Natural killer cell (primary cell): Measurements from ENCODE around the gene MIF. TPM values are rescaled to one million over a fixed set of nuclear protein-coding genes. Genes with fewer than 3 reads are reported as not detected.
"Not testable (repeated sequence)": the region's sequence is repeated elsewhere in the genome, so short reads cannot be mapped to it uniquely, and the experiment has no call there.

Source experiments
- ATAC-seq, 3 donors: fragments of 150-1000 bp in 2 of 3; fragments of 200-7000 bp in 1 of 3; cut with Tn5 transposase; 1 replicate in 1 of 3; 2 replicates in 2 of 3; pipeline ENCODE4 v1.10.0; 2021; ENCODE audit warnings: mild to moderate bottlenecking in 2 of 3, moderate library complexity in 2 of 3
- DNase-seq, 2 donors: peaks; one replicate each; pipeline versions ENCODE4 v3.0.0 to v3.0.0-alpha.2; 2013 to 2021; ENCODE audit warnings: mixed read lengths in 1 of 2
- H3K27ac ChIP-seq: one replicate; pipeline ENCODE4 v1.5.1; 2013; ENCODE audit warnings: mild to moderate bottlenecking, low read length
- H3K27me3 ChIP-seq: one replicate; pipeline ENCODE4 v1.6.1; 2013; ENCODE audit warnings: low read length; ENCODE audit not compliant: control insufficient read depth, insufficient read depth
- H3K36me3 ChIP-seq: one replicate; pipeline ENCODE4 v1.6.1; 2013; ENCODE audit warnings: low read length; ENCODE audit not compliant: control insufficient read depth, insufficient read depth
- H3K4me1 ChIP-seq: one replicate; pipeline ENCODE4 v1.6.1; 2013; ENCODE audit warnings: low read length; ENCODE audit not compliant: control insufficient read depth, insufficient read depth
- H3K4me3 ChIP-seq: one replicate; pipeline ENCODE4 v1.5.1; 2013; ENCODE audit warnings: low read length
- H3K9me3 ChIP-seq: one replicate; pipeline ENCODE4 v1.6.1; 2013; ENCODE audit warnings: low read length; ENCODE audit not compliant: control insufficient read depth, insufficient read depth
- H3K27ac Mint-ChIP-seq, 2 donors: one replicate each; pipeline ENCODE4 v1.8.0; 2022; ENCODE audit warnings: mild to moderate bottlenecking in 2 of 2, mixed read lengths in 2 of 2, moderate library complexity in 1 of 2
- H3K27me3 Mint-ChIP-seq, 2 donors: one replicate each; pipeline ENCODE4 v1.8.0; 2022; ENCODE audit warnings: low read depth in 2 of 2, mixed read lengths in 2 of 2
- H3K36me3 Mint-ChIP-seq: one replicate; pipeline ENCODE4 v1.8.0; 2022; ENCODE audit warnings: mixed read lengths
- H3K4me1 Mint-ChIP-seq, 2 donors: one replicate each; pipeline ENCODE4 v1.8.0; 2022; ENCODE audit warnings: mixed read lengths in 2 of 2
- H3K4me3 Mint-ChIP-seq: one replicate; pipeline ENCODE4 v1.8.0; 2022; ENCODE audit warnings: mild to moderate bottlenecking, moderate library complexity, mixed read lengths
- H3K9me3 Mint-ChIP-seq, 2 donors: one replicate each; pipeline ENCODE4 v1.8.0; 2022; ENCODE audit warnings: mixed read lengths in 2 of 2
- WGBS: methylation state at CpG from one replicate; pipeline ENCODE4 v1.1.7; 2013; ENCODE audit warnings: missing lambda C conversion rate; ENCODE audit not compliant: insufficient coverage; 5-methylcytosine and 5-hydroxymethylcytosine counted together
- intact Hi-C: fragments of 100-400 bp; cut with micrococcal nuclease; formaldehyde crosslinking; loops from one replicate; pipeline ENCODE4 v1.14.2; 2022
- total RNA-seq, 4 donors: library from RNA; stranded (reverse); fragments of 120-200 nt in 1 of 4; gene quantifications; one replicate each; pipeline versions ENCODE4 v1.2.3 to v1.2.4, GENCODE V29; 2013 to 2022
- TF ChIP-seq, protein P1 (sequence below): fragments of 200-600 bp; IDR thresholded peaks from one replicate; pipeline ENCODE4 v1.8.0; 2022; ENCODE audit warnings: antibody characterized with exemption

MIF gene
- total RNA-seq, 3 donors from 2014 or later (not counting 1 experiment from before 2014, with no cell fraction given): 115 to 182 (median 133) TPM

DNA sequence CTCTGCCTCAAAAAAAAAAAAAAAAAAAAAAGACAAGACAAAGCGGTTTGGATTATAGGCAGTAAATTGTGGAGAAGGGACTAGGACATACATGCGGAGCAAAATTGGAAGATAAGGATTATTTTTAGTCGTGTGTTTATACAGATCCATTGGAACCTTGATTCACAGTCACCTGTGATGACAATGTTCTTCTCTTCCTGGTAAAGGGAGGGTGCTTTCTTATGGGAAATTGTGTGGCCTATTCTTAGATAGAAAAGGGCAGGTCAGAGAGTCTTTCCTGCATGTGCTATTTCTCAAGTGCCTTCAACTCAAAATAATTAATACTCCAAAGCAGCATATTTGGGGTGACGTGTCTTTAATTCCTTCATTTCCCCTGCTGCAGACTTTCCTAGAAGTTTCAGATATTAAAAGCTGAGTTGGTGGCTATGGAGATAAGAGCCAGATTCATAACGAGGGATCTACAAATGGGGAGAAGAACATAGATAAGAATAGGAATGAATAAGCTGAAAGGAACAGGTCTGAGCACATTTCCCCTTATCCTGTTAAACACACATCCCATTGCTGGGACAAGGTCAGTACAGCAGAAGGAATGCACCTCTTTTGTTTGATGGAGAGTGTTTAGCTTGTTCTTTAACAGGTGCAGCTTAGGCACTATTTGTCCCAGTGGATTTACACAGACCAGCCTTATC, 44.3 kb downstream of the MIF start:
- no peaks in the 10 kb centered on the region for H3K4me1 Mint-ChIP-seq
- Histone ChIP-seq H3K27ac (no peak overlapping the region), H3K4me1 (no peaks in the 10 kb centered on the region), H3K36me3 (no peaks in the 10 kb centered on the region), H3K4me3 (no peak overlapping the region), H3K27me3 (no peaks in the 10 kb centered on the region), H3K9me3 (no peaks in the 10 kb centered on the region)
- no peaks in the 10 kb centered on the region for H3K9me3 Mint-ChIP-seq
- H3K36me3 Mint-ChIP-seq: no peaks in the 10 kb centered on the region
- H3K27ac Mint-ChIP-seq: no peak overlapping the region
- intact Hi-C loops: no loop called here
- peak in 1 of 3 donors; percentile 38 for ATAC-seq
- no peak overlapping the region for H3K4me3 Mint-ChIP-seq
- H3K27me3 Mint-ChIP-seq: no peaks in the 10 kb centered on the region
- DNase-seq: peak in 1 of 2 donors; percentile 0
- 84% methylated on average over 5 of the region's 5 CpGs for WGBS
- TF ChIP-seq, protein P1, sequence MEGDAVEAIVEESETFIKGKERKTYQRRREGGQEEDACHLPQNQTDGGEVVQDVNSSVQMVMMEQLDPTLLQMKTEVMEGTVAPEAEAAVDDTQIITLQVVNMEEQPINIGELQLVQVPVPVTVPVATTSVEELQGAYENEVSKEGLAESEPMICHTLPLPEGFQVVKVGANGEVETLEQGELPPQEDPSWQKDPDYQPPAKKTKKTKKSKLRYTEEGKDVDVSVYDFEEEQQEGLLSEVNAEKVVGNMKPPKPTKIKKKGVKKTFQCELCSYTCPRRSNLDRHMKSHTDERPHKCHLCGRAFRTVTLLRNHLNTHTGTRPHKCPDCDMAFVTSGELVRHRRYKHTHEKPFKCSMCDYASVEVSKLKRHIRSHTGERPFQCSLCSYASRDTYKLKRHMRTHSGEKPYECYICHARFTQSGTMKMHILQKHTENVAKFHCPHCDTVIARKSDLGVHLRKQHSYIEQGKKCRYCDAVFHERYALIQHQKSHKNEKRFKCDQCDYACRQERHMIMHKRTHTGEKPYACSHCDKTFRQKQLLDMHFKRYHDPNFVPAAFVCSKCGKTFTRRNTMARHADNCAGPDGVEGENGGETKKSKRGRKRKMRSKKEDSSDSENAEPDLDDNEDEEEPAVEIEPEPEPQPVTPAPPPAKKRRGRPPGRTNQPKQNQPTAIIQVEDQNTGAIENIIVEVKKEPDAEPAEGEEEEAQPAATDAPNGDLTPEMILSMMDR: no peak

DNA sequence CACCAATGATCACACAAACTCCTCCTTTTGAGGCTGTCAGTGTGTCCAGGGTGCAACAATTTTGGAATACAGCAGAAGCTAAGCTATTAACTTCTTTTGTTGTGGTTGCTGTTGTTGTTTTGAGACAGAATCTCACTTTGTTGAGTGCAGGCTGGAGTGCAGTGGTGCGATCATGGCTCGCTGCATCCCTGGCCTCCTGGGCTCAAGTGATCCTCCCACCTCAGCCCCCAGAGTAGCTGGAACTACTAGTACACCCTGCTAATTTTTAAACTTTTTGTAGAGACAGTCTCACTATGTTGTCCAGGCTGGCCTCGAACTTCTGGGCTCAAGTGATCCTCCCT, 44.8 kb downstream of the MIF start:
- H3K27me3 ChIP-seq: no peaks in the 10 kb centered on the region
- ATAC-seq: peak in 1 of 3 donors; percentile 18
- Mint-ChIP-seq H3K27ac (no peak overlapping the region), H3K4me1 (no peaks in the 10 kb centered on the region), H3K27me3 (no peaks in the 10 kb centered on the region), H3K4me3 (no peak overlapping the region), H3K9me3 (no peaks in the 10 kb centered on the region), H3K36me3 (no peaks in the 10 kb centered on the region)
- no peaks in the 10 kb centered on the region for H3K36me3 ChIP-seq
- TF ChIP-seq, protein P1: no peak
- intact Hi-C loops: no loop called here
- no peak overlapping the region for H3K4me3 ChIP-seq
- 76% methylated on average over 3 of the region's 3 CpGs for WGBS
- H3K9me3 ChIP-seq: no peaks in the 10 kb centered on the region
- no peak for DNase-seq
- no peak overlapping the region for H3K27ac ChIP-seq
- H3K4me1 ChIP-seq: no peaks in the 10 kb centered on the region

DNA sequence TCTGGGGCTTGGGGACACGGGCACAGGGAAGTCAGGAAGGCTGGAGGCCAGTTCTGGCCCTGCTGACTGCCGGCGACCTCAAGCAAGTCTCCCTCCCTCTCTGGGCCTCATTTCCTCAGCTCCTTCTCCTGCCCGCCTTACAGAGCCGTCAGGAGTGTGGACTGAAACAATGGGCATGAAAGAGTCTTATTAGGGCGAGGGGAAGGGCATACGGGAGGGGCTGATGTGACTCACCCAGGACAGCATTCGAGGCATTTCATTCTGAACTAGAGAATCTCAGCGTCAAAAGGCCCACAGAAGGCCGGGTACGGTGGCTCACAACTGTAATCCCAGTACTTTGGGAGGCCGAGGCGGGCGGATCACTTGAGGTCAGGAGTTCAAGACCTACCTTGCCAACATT, 46.0 kb downstream of the MIF start:
- H3K4me1 ChIP-seq, DNase-seq, H3K27me3 Mint-ChIP-seq, H3K27ac ChIP-seq, H3K9me3 Mint-ChIP-seq, H3K9me3 ChIP-seq, intact Hi-C loops, H3K4me1 Mint-ChIP-seq, ATAC-seq, H3K27ac Mint-ChIP-seq, H3K4me3 Mint-ChIP-seq, H3K27me3 ChIP-seq, H3K36me3 Mint-ChIP-seq, H3K36me3 ChIP-seq, H3K4me3 ChIP-seq: not testable (repeated sequence)
- no CpG with 5 or more reads among the region's 14 CpGs for WGBS

Other genes starting within 250 kb of the MIF start
- gene RGL4, start 203.4 kb upstream of the MIF start, total RNA-seq: 10 to 100 TPM; 11.6 to 14.5 (median 12.7) TPM
- 1 to 10 TPM; 7.4 to 9.1 (median 7.7) TPM for gene ZNF70, start 143.3 kb upstream of the MIF start, total RNA-seq
- not detected for gene VPREB3, start 140.0 kb upstream of the MIF start, total RNA-seq
- gene C22orf15, start 131.4 kb upstream of the MIF start, total RNA-seq: not detected
- 10 to 100 TPM in 2 of 3 donors, 1 to 10 TPM in 1; 9.3 to 22.5 (median 13.8) TPM for gene CHCHD10, start 126.4 kb upstream of the MIF start, total RNA-seq
- 1 to 10 TPM in 1 of 3 donors, under 1 TPM in 2; 0.71 to 1.7 (median 0.91) TPM for gene MMP11, start 121.5 kb upstream of the MIF start, total RNA-seq
- gene SMARCB1, start 107.4 kb upstream of the MIF start, total RNA-seq: 10 to 100 TPM; 56.3 to 76.9 (median 69.8) TPM
- gene DERL3, start 55.4 kb upstream of the MIF start, total RNA-seq: 10 to 100 TPM in 1 of 3 donors, 1 to 10 TPM in 1, under 1 TPM in 1; 0.88 to 24.5 (median 1.3) TPM
- 10 to 100 TPM in 2 of 3 donors, 1 to 10 TPM in 1; 9.2 to 14.1 (median 11.8) TPM for gene SLC2A11, start 36.5 kb upstream of the MIF start, total RNA-seq
- gene GSTT2B, start 66.8 kb downstream of the MIF start, total RNA-seq: not detected
- gene DDTL, start 72.5 kb downstream of the MIF start, total RNA-seq: 1 to 10 TPM in 1 of 3 donors, not detected in 2; 5.0 TPM
- gene DDT, start 80.1 kb downstream of the MIF start, total RNA-seq: 10 to 100 TPM; 60.2 to 64.3 (median 62.3) TPM
- gene GSTT2, start 85.8 kb downstream of the MIF start, total RNA-seq: not detected
- gene GSTT4, start 111.1 kb downstream of the MIF start, total RNA-seq: not detected
- gene CABIN1, start 116.9 kb downstream of the MIF start, total RNA-seq: 100 to 1,000 TPM; 130 to 182 (median 161) TPM